ENCODE results near the gene APLP2. TPM values are rescaled to one million over a fixed set of nuclear protein-coding genes. Genes with fewer than 3 reads are reported as not detected.

Gene APLP2
- total RNA-seq, 1 experiment from 2014 or later, result 350 TPM

Other genes with a start within 250 kb of the APLP2 start
- gene NFRKB, start 174.3 kb upstream of the APLP2 start, total RNA-seq (2021), result 37.8 and 39.2 TPM in 2 replicates
- gene PRDM10, start 67.1 kb upstream of the APLP2 start, total RNA-seq (2021), result 10.3 and 14.6 TPM in 2 replicates
- 139 and 141 TPM in 2 replicates for gene ST14, start 89.9 kb downstream of the APLP2 start, total RNA-seq (2021)
- gene ZBTB44, start 245.0 kb downstream of the APLP2 start, total RNA-seq (2021), result 33.4 and 41.2 TPM in 2 replicates

Measured in PC-9 (cell line).